Brain microvascular endothelial cell (primary cell): ENCODE data around the gene GRM5.

Source experiments
- DNase-seq: peaks from one replicate; pipeline ENCODE4 v3.0.0-alpha.2; 2020
- H3K27ac ChIP-seq: fragments of 250-450 bp; sonication (Bioruptor Pico); 2 replicates; pipeline ENCODE4 v1.5.1; 2020; ENCODE audit warnings: mild to moderate bottlenecking, moderate library complexity
- H3K27me3 ChIP-seq: fragments of 250-450 bp; sonication (Bioruptor Pico); replicated peaks from 2 replicates; pipeline ENCODE4 v1.5.1; 2020; ENCODE audit warnings: mild to moderate bottlenecking
- H3K36me3 ChIP-seq: fragments of 250-450 bp; sonication (Bioruptor Pico); replicated peaks from 2 replicates; pipeline ENCODE4 v1.5.1; 2020; ENCODE audit warnings: mild to moderate bottlenecking
- H3K4me3 ChIP-seq: 2 replicates; pipeline ENCODE4 v1.5.1; 2011; ENCODE audit warnings: low read depth, mild to moderate bottlenecking, control low read depth, low read length, moderate library complexity
- in situ Hi-C: cut with HindIII; loops from 2 replicates; pipeline ENCODE4 v1.10.0; 2017; ENCODE audit warnings: low sequenced_read_pairs, low pct_ligation_motif_present
- TF ChIP-seq, protein P1 (sequence below): IDR thresholded peaks from 2 replicates; pipeline ENCODE4 v1.5.1; 2011; ENCODE audit warnings: low read depth, mild to moderate bottlenecking, moderate library complexity, low read length, control low read depth, inconsistent platforms; ENCODE audit errors: missing control alignments

The GRM5 gene

DNA sequence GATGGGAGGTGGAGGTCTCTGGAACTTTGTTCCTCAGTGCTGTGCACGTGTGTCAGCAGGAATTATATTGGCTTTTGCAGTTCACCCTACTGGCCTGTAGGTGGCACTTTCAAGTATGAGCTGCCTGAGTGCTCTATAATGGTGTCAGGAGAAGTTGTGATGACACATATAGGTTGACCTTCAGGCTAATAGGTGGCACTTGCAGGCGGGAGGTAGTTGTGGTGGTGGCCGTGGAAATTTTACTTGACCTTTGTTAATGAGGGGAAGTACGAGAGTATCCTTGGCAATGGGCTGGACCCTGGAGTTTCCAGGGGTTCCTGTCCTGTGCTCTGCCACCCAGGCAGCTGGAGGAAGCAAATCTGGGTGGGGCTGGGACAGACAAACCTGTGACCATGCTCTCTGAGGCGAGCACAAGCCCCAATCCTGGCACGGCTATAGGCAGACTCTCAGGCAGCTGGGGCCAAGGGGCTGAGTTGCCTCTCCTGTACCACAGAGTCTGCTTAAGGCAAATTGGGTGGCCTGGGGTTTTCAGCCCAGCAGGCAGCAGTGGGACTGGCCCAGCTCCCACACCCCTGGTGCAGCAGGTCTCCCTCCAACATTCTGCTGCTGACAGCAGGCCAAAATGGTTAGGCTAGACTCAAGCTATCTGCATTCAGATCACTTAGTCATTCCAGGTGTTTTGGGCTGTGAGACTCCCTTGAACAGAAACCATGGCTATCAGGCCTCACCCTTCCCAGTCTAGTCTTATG is 580.7 kb downstream of the GRM5 start:
- no peak overlapping the region for H3K27ac ChIP-seq
- no peak overlapping the region for H3K4me3 ChIP-seq
- in situ Hi-C loops = no loop called here
- H3K36me3 ChIP-seq = no peaks in the 10 kb centered on the region
- no peaks in the 10 kb centered on the region for H3K27me3 ChIP-seq
- peak; percentile 44 for DNase-seq
- TF ChIP-seq, protein P1, sequence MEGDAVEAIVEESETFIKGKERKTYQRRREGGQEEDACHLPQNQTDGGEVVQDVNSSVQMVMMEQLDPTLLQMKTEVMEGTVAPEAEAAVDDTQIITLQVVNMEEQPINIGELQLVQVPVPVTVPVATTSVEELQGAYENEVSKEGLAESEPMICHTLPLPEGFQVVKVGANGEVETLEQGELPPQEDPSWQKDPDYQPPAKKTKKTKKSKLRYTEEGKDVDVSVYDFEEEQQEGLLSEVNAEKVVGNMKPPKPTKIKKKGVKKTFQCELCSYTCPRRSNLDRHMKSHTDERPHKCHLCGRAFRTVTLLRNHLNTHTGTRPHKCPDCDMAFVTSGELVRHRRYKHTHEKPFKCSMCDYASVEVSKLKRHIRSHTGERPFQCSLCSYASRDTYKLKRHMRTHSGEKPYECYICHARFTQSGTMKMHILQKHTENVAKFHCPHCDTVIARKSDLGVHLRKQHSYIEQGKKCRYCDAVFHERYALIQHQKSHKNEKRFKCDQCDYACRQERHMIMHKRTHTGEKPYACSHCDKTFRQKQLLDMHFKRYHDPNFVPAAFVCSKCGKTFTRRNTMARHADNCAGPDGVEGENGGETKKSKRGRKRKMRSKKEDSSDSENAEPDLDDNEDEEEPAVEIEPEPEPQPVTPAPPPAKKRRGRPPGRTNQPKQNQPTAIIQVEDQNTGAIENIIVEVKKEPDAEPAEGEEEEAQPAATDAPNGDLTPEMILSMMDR = peak; percentile 82

DNA sequence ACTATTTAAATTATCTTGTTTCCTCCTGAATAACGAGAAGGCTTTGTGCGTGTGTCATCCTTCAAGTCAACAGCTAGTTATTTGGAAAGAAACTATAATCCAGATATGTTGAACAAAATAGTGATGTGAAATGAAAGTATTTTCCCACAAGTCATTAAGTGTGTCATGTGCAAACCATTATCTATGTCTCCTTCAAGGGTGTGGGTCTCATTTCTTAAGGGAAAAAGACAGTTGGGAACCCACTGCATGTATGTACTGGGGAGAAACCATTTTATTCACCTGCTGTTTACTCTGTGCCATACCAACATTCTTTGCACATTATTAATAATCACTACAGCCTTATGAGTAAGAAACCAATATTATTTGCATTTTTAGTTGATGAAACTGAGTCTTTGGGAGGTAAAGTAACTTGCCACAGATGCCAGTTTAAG is 582.9 kb downstream of the GRM5 start:
- in situ Hi-C loops = no loop called here
- peak overlapping the region; percentile 37 for H3K27ac ChIP-seq
- DNase-seq = no peak

DNA sequence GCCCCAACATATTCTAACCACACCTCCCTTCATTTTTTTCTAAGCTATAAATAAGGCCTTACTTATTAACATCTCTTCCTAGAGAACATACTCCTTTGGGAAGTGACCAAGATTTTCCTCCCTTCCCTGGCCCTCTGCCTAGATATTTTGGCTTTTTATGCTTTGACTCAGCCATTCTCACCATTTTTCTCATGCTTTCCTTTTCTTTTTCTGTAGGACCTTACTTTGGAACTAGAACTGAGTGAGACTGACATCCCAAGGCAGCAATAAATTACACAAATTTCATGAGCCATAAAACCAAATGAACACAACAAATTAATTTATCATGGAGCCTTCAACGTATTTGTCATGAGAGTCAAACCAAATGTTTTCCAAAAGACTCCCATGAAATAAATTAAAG is 585.6 kb downstream of the GRM5 start:
- TF ChIP-seq, protein P1 = no peak
- peak; percentile 83 for DNase-seq
- Histone ChIP-seq H3K36me3 (no peaks in the 10 kb centered on the region), H3K27me3 (no peaks in the 10 kb centered on the region), H3K27ac (peak overlapping the region; percentile 38), H3K4me3 (no peak overlapping the region)
- in situ Hi-C loops = no loop called here

More for the DNA sequence above, 582.9 kb downstream of the GRM5 start:
- Histone ChIP-seq H3K36me3 (no peaks in the 10 kb centered on the region), H3K4me3 (no peak overlapping the region), H3K27me3 (no peaks in the 10 kb centered on the region)
- TF ChIP-seq, protein P1 = no peak

DNA sequence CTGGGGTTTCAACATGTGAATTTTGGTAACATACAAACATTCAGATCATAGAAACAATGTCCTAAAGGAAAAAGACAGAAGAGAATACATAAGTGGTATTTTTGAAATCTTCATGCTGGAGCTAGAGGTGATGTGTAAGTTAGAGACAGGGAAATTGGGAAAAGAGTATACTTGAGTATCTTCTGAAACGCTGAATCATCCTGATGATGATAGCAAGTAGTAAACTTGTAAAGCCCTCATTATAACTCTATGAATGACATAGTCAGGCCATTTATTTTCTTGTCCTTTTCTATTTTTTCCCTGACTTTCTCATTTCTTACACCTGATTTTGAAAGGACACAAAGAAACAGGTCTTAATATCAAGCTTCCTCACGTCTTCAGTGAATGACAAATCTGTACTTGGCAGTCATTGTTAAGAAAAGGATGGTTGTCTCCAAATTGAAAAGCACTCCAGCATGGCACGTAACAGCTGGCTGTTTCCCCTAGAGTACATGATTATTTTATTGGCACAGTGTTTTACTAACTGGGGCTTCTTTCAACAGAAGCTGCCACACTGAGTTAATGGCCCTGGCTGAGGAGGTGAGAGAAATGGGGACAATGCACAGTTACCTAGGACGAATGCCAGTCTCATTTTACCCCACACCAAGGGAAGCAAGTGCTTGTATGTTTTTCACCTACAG is 587.5 kb downstream of the GRM5 start:
- Histone ChIP-seq H3K4me3 (no peak overlapping the region), H3K27me3 (no peaks in the 10 kb centered on the region), H3K36me3 (no peaks in the 10 kb centered on the region), H3K27ac (no peak overlapping the region)
- in situ Hi-C loops = no loop called here
- TF ChIP-seq, protein P1 = no peak
- no peak for DNase-seq

DNA sequence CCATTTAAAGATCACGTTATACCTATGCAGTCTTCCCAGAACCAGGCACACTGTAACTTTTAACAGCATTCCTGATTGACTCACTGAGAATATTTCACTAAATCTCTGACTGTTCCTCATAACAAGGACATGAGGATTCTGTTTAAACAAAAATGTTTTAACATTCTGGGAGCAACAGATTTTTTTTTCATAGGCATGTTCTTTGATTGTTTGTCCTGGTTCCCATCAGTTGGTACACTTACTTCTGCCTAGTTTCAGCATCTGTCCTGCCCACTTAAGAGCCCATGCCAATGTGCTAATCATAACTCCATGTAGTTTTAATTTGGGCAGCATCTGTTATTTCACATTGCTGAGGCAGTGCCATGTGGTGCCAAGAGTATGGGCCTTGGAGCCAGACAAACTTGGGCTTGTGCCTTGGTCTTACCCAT is 589.8 kb downstream of the GRM5 start:
- in situ Hi-C loops = no loop called here
- no peaks in the 10 kb centered on the region for H3K36me3 ChIP-seq
- no peak for DNase-seq
- no peak overlapping the region for H3K4me3 ChIP-seq
- TF ChIP-seq, protein P1 = no peak
- H3K27ac ChIP-seq = no peak overlapping the region
- no peaks in the 10 kb centered on the region for H3K27me3 ChIP-seq
